ENCODE results near the gene TRIO. TPM values are rescaled to one million over a fixed set of nuclear protein-coding genes. Genes with fewer than 3 reads are reported as not detected.

The TRIO gene
- total and polyA plus RNA-seq, 2 experiments from 2014 or later: 18.5 to 78.2 TPM

DNA sequence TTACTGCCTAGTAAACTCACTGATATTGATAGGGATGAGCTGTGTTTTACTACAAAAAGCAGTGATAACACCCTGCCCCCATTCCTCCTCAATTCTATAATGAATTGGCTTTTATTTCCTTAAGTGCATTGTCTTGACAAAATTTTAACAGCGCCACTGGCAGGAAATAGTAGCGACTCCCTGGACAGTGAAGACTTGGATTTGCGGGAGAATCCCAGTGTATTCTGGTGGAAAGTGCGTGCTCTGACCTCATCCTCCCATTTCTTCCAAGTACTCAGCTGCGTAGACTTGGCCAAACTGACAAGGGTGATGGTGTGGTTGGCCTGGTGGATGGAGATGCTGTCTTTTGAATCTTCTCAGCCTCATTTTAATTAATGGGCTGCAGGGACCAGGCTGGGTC is 5.3 kb downstream of the TRIO start:
- Histone ChIP-seq H2AFZ (no peak overlapping the region), H3K4me2 (peak overlapping the region; percentile 57), H3K27ac (peak overlapping the region; percentile 47), H3K9me2 (replicated peaks; ENCODE audit: insufficient read depth) (no peaks in the 10 kb centered on the region), H3K9me3 (ENCODE audit: low read depth) (no peaks in the 10 kb centered on the region), H3K4me1 (ENCODE audit: insufficient read depth) (peaks cover 42% of the 10 kb centered on the region), H3K27me3 (no peaks in the 10 kb centered on the region), H3K4me3 (no peak overlapping the region), H3K79me2 (peaks cover 91% of the 10 kb centered on the region), H4K20me1 (ENCODE audit: insufficient read depth, poor library complexity, severe bottlenecking) (peaks cover 88% of the 10 kb centered on the region), H3K36me3 (replicated peaks; ENCODE audit: insufficient read depth, low read depth) (no peaks in the 10 kb centered on the region)
- TF ChIP-seq EZH2phosphoT487 (IDR thresholded peaks at IDR 0.05; ENCODE audit: low read depth, severe bottlenecking, unreplicated experiment) (no peak), EZH2 (IDR thresholded peaks at IDR 0.05; ENCODE audit: borderline replicate concordance) (no peak)
- TF ChIP-seq, protein P1, sequence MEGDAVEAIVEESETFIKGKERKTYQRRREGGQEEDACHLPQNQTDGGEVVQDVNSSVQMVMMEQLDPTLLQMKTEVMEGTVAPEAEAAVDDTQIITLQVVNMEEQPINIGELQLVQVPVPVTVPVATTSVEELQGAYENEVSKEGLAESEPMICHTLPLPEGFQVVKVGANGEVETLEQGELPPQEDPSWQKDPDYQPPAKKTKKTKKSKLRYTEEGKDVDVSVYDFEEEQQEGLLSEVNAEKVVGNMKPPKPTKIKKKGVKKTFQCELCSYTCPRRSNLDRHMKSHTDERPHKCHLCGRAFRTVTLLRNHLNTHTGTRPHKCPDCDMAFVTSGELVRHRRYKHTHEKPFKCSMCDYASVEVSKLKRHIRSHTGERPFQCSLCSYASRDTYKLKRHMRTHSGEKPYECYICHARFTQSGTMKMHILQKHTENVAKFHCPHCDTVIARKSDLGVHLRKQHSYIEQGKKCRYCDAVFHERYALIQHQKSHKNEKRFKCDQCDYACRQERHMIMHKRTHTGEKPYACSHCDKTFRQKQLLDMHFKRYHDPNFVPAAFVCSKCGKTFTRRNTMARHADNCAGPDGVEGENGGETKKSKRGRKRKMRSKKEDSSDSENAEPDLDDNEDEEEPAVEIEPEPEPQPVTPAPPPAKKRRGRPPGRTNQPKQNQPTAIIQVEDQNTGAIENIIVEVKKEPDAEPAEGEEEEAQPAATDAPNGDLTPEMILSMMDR (IDR thresholded peaks at IDR 0.05; ENCODE audit: poor library complexity): no peak
- DNase-seq (ENCODE audit: low spot score): no peak
- WGBS (ENCODE audit: low lambda C conversion rate, missing lambda C conversion rate): 91% methylated on average over 5 of the region's 5 CpGs

DNA sequence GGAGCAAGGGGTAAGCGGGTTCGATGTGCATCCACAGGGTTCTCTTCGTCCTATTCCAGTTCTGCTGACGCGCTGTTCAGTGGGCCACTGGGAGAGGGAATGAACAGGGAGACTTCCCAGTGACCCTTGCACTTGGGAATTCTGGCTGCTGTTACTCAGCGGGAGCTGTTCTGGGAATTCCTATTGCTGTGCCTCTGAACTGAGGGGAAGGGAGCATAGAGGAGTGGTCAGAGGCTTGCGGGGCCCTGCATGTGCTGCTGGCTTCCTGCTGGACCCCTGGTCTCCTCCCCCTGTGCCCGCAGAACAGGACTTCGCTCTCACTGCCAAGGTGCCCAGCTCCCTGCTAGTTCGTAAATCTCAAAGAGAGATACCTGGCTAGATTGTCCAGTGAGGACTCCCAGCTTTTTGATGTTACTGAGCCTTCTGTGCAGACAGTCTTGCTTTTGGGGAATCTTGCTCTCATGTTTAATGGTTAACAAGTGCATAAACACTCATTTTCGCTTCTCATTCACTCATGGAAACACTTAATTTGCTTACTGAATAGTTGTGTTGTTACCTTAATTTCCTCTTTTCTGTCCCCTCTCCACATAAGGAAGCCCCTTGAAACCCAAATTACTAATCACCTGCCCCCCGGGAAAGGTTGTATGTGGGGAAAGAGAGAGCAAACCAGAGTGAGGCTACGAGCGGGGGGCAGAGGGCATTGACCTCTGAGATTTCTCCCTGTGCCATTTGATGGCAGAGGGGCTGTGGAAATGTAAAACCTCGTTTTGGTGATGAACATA is 5.9 kb downstream of the TRIO start:
- H3K4me2 ChIP-seq: peak overlapping the region; percentile 57
- H3K27ac ChIP-seq: peak overlapping the region; percentile 47
- peaks cover 93% of the 10 kb centered on the region for H4K20me1 ChIP-seq (ENCODE audit: insufficient read depth, poor library complexity, severe bottlenecking)
- no peaks in the 10 kb centered on the region for H3K36me3 ChIP-seq (replicated peaks; ENCODE audit: insufficient read depth, low read depth)
- H3K79me2 ChIP-seq: peaks cover 94% of the 10 kb centered on the region
- H3K9me3 ChIP-seq (ENCODE audit: low read depth): no peaks in the 10 kb centered on the region
- H3K9me2 ChIP-seq (replicated peaks; ENCODE audit: insufficient read depth): no peaks in the 10 kb centered on the region
- 69% methylated on average over 15 of the region's 15 CpGs for WGBS (ENCODE audit: low lambda C conversion rate, missing lambda C conversion rate)
- no peak for TF ChIP-seq EZH2phosphoT487 (IDR thresholded peaks at IDR 0.05; ENCODE audit: low read depth, severe bottlenecking, unreplicated experiment)
- TF ChIP-seq, protein P1 (IDR thresholded peaks at IDR 0.05; ENCODE audit: poor library complexity): no peak
- no peak for TF ChIP-seq EZH2 (IDR thresholded peaks at IDR 0.05; ENCODE audit: borderline replicate concordance)
- H3K4me3 ChIP-seq: no peak overlapping the region
- peaks cover 48% of the 10 kb centered on the region for H3K4me1 ChIP-seq (ENCODE audit: insufficient read depth)
- no peak overlapping the region for H2AFZ ChIP-seq
- peak; percentile 24 for DNase-seq (ENCODE audit: low spot score)
- H3K27me3 ChIP-seq: no peaks in the 10 kb centered on the region

DNA sequence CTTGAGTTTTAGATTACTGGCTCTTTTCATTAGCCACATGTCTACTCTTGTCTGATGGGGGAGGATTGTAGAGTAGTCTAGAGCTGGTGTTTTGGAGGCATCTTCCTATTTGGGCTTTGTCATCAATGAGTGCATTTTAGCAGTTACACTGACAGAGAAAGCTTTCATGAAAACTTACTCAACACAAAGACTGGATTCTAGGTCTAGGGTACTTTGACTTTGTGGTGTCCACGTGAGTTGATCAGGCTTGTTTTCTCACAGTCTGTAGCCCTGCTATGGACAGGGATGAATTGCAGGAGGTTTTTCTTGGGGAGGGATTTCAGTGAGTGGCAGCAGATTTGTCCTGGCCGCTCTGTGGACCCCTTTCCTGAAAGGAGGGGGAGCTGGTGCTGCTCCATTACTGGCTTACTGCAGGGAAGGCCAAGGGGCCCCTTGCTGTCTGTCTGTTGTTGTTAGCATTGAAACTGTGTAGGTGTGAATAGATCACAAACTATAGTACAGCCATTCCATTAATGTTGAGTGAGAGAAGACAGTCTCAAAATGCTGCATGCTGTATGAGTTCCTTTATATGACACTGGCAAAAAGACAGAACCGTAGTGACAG is 6.6 kb downstream of the TRIO start:
- no peak overlapping the region for H2AFZ ChIP-seq
- H3K9me3 ChIP-seq (ENCODE audit: low read depth): no peaks in the 10 kb centered on the region
- 77% methylated on average over 3 of the region's 3 CpGs for WGBS (ENCODE audit: low lambda C conversion rate, missing lambda C conversion rate)
- TF ChIP-seq EZH2phosphoT487 (IDR thresholded peaks at IDR 0.05; ENCODE audit: low read depth, severe bottlenecking, unreplicated experiment) (no peak), EZH2 (IDR thresholded peaks at IDR 0.05; ENCODE audit: borderline replicate concordance) (no peak)
- TF ChIP-seq, protein P1 (IDR thresholded peaks at IDR 0.05; ENCODE audit: poor library complexity): no peak
- H4K20me1 ChIP-seq (ENCODE audit: insufficient read depth, poor library complexity, severe bottlenecking): peaks cover 95% of the 10 kb centered on the region
- H3K79me2 ChIP-seq: peaks cover 96% of the 10 kb centered on the region
- H3K4me1 ChIP-seq (ENCODE audit: insufficient read depth): peaks cover 55% of the 10 kb centered on the region
- H3K9me2 ChIP-seq (replicated peaks; ENCODE audit: insufficient read depth): no peaks in the 10 kb centered on the region
- H3K36me3 ChIP-seq (replicated peaks; ENCODE audit: insufficient read depth, low read depth): no peaks in the 10 kb centered on the region
- DNase-seq (ENCODE audit: low spot score): no peak
- H3K27ac ChIP-seq: peak overlapping the region; percentile 9
- H3K27me3 ChIP-seq: no peaks in the 10 kb centered on the region
- peak overlapping the region; percentile 57 for H3K4me2 ChIP-seq
- H3K4me3 ChIP-seq: no peak overlapping the region
